Measurements from ENCODE around the gene LRP3. TPM values are rescaled to one million over a fixed set of nuclear protein-coding genes. Genes with fewer than 3 reads are reported as not detected.

Gene LRP3
- total RNA-seq, 1 experiment from 2014 or later, result 20.4 TPM

- no peak overlapping the region for H3K9ac ChIP-seq (ENCODE audit: low read length)
- no peaks in the 10 kb centered on the region for H3K79me2 ChIP-seq (ENCODE audit: low read length)
- H3K4me1 ChIP-seq (ENCODE audit: insufficient read depth, low read length), result no peaks in the 10 kb centered on the region
- H4K20me1 ChIP-seq (ENCODE audit: low read length), result no peaks in the 10 kb centered on the region
- H3K9me2 ChIP-seq (replicated peaks; ENCODE audit: low read length), result no peaks in the 10 kb centered on the region
- H3K27me3 ChIP-seq (ENCODE audit: low read length), result peaks cover 24% of the 10 kb centered on the region
- no peak overlapping the region for H2AFZ ChIP-seq (ENCODE audit: low read length)
- DNase-seq, result no peak
- H3K4me3 ChIP-seq (ENCODE audit: low read length), result no peak overlapping the region
- 0 out of 2 replicates have a peak, but pooled peaks cover 6% of the 10 kb centered on the region for H3K9me3 ChIP-seq (ENCODE audit: low read length)
- ATAC-seq, result no peak
- H3K36me3 ChIP-seq (ENCODE audit: low read depth, low read length), result no peaks in the 10 kb centered on the region
- TF ChIP-seq EZH2 (IDR thresholded peaks at IDR 0.05; ENCODE audit: low read length, unreplicated experiment) (no peak), EZH2phosphoT487 (IDR thresholded peaks at IDR 0.05; ENCODE audit: borderline replicate concordance, low read length) (no peak), CTCF (conservative IDR thresholded peaks at IDR 0.05; ENCODE audit: low read depth, low read length) (no peak)
- CTCF ChIA-PET, result no interaction called here
- H3K4me2 ChIP-seq (ENCODE audit: low read length), result no peak overlapping the region
- POLR2A ChIA-PET (ENCODE audit: unreplicated experiment), result no interaction called here
- no TSS peak for BruUV-seq (replicated peaks)
- intact Hi-C loops (cut with micrococcal nuclease), result no loop called here
- no peak overlapping the region for H3K27ac ChIP-seq (ENCODE audit: low read length)
- no peaks in the 10 kb centered on the region for H3F3A ChIP-seq (ENCODE audit: low read length, unreplicated experiment)
Measured at GRCh38 chr19:33224694-33225457, 30.7 kb downstream of the LRP3 start.

- no peak within 1 kb of the TSS for H3K4me3 ChIP-seq (ENCODE audit: low read length)
Measured at GRCh38 chr19:33225458-33225926, 31.4 kb downstream of the LRP3 start, which contains the start of gene SLC7A10. SLC7A10 (minus strand) TSS chr19:33225850; CDS start chr19:33225703, 147 bp downstream.

More at GRCh38 chr19:33225458-33225926, 31.4 kb downstream of the LRP3 start, which contains the start of gene SLC7A10:
- no TSS peak for BruUV-seq (replicated peaks)
- no peaks in the 10 kb centered on the region for H3K79me2 ChIP-seq (ENCODE audit: low read length)
- no peak within 1 kb of the TSS for H3K9ac ChIP-seq (ENCODE audit: low read length)
- no peaks in the 10 kb centered on the region for H3F3A ChIP-seq (ENCODE audit: low read length, unreplicated experiment)
- intact Hi-C loops (cut with micrococcal nuclease), result no loop called here
- peaks cover 24% of the 10 kb centered on the region for H3K27me3 ChIP-seq (ENCODE audit: low read length)
- DNase-seq (no peak), ATAC-seq (no peak)
- 0 out of 2 replicates have a peak, but pooled peaks cover 6% of the 10 kb centered on the region for H3K9me3 ChIP-seq (ENCODE audit: low read length)
- TF ChIP-seq EZH2 (IDR thresholded peaks at IDR 0.05; ENCODE audit: low read length, unreplicated experiment) (no peak), EZH2phosphoT487 (IDR thresholded peaks at IDR 0.05; ENCODE audit: borderline replicate concordance, low read length) (no peak), CTCF (conservative IDR thresholded peaks at IDR 0.05; ENCODE audit: low read depth, low read length) (no peak)
- no peaks in the 10 kb centered on the region for H3K36me3 ChIP-seq (ENCODE audit: low read depth, low read length)
- no peak within 1 kb of the TSS for H3K27ac ChIP-seq (ENCODE audit: low read length)
- no peaks in the 10 kb centered on the region for H3K9me2 ChIP-seq (replicated peaks; ENCODE audit: low read length)
- POLR2A ChIA-PET (ENCODE audit: unreplicated experiment), result no interaction called here
- CTCF ChIA-PET, result no interaction called here
- H3K4me1 ChIP-seq (ENCODE audit: insufficient read depth, low read length), result no peaks in the 10 kb centered on the region
- H4K20me1 ChIP-seq (ENCODE audit: low read length), result no peaks in the 10 kb centered on the region
- H2AFZ ChIP-seq (ENCODE audit: low read length), result no peak within 1 kb of the TSS
- 0 out of 2 replicates have a peak within 1 kb of the TSS, but pooled peaks have one; percentile 31 for H3K4me2 ChIP-seq (ENCODE audit: low read length)
